K562 (cell line): ENCODE results near the gene ABHD16A.

ENCODE experiments used
- E2F6 ChIP-seq, 2 experiments: IDR thresholded peaks; 2 replicates each; pipeline ENCODE4 v1.6.1; 2011; ENCODE audit warnings: borderline replicate concordance in 1 of 2, control low read depth in 1 of 2, low read depth in 1 of 2, low read length in 1 of 2, mild to moderate bottlenecking in 1 of 2, mixed read lengths in 1 of 2, moderate library complexity in 1 of 2; ENCODE audit not compliant: insufficient read depth in 1 of 2, insufficient read length in 1 of 2, poor library complexity in 1 of 2, severe bottlenecking in 1 of 2; ENCODE audit errors: extremely low read depth in 1 of 2
- POLR2AphosphoS5 ChIP-seq: IDR thresholded peaks from 2 replicates; pipeline ENCODE4 v1.6.1; 2011; ENCODE audit warnings: mild to moderate bottlenecking, low read depth, low read length, moderate library complexity; ENCODE audit not compliant: control insufficient read depth, insufficient read depth

- no peak for TF ChIP-seq POLR2AphosphoS5
- no peak for TF ChIP-seq E2F6 (IDR thresholded peaks at IDR 0.05; ENCODE audit: borderline replicate concordance in 1 of 2, extremely low read depth in 1 of 2, insufficient read depth in 1 of 2, insufficient read length in 1 of 2, low read depth in 1 of 2, low read length in 1 of 2, poor library complexity in 1 of 2, severe bottlenecking in 1 of 2)
Observed at GRCh38 chr6:31741815-31742214, 38.7 kb upstream of the ABHD16A start.
